ENCODE data around the gene ICAM1. TPM values are rescaled to one million over a fixed set of nuclear protein-coding genes. Genes with fewer than 3 reads are reported as not detected.

Gene ICAM1
- total and polyA plus RNA-seq, 2 donors from 2014 or later = 16.3 to 50.3 TPM

- intact Hi-C loops (cut with DNase I) = no loop called here
- Histone ChIP-seq H3K27me3 (ENCODE audit: control insufficient read depth, insufficient read depth, low read length) (no peaks in the 10 kb centered on the region), H3K9ac (ENCODE audit: low read length in 3 of 3) (no peak overlapping the region), H3K9me3 (ENCODE audit: control insufficient read depth in 2 of 3, insufficient read depth in 1 of 3, low read length in 3 of 3) (no peaks in the 10 kb centered on the region), H3K27ac (ENCODE audit: low read depth in 2 of 2, low read length in 2 of 2) (no peak overlapping the region), H3K4me3 (ENCODE audit: low read length in 3 of 3) (no peak overlapping the region), H3K4me1 (ENCODE audit: control insufficient read depth in 2 of 3, insufficient read depth in 2 of 3, low read depth in 1 of 3, low read length in 3 of 3) (no peaks in the 10 kb centered on the region), H3K36me3 (ENCODE audit: control insufficient read depth in 2 of 3, insufficient read depth in 3 of 3, low read length in 3 of 3) (peaks cover 6 to 24% (median 13%) of the 10 kb centered on the region in 3 donors)
- no peak for DNase-seq
- TF ChIP-seq CTCF (IDR thresholded peaks at IDR 0.05; ENCODE audit: borderline replicate concordance, extremely low read depth, insufficient read depth) = no peak
- FAIRE-seq = no peak
Measured at GRCh38 chr19:10321874-10322835, 51.2 kb downstream of the ICAM1 start.

GRCh38 chr19:10325732-10326131, 54.8 kb downstream of the ICAM1 start:
- Histone ChIP-seq H3K4me1 (ENCODE audit: control insufficient read depth in 2 of 3, insufficient read depth in 2 of 3, low read depth in 1 of 3, low read length in 3 of 3) (no peaks in the 10 kb centered on the region), H3K9ac (ENCODE audit: low read length in 3 of 3) (no peak overlapping the region), H3K36me3 (ENCODE audit: control insufficient read depth in 2 of 3, insufficient read depth in 3 of 3, low read length in 3 of 3) (peaks cover 8 to 37% (median 20%) of the 10 kb centered on the region in 3 donors), H3K27me3 (ENCODE audit: control insufficient read depth, insufficient read depth, low read length) (no peaks in the 10 kb centered on the region), H3K9me3 (ENCODE audit: control insufficient read depth in 2 of 3, insufficient read depth in 1 of 3, low read length in 3 of 3) (no peaks in the 10 kb centered on the region), H3K27ac (ENCODE audit: low read depth in 2 of 2, low read length in 2 of 2) (no peak overlapping the region), H3K4me3 (ENCODE audit: low read length in 3 of 3) (no peak overlapping the region)
- DNase-seq = no peak
- FAIRE-seq = no peak
- TF ChIP-seq CTCF (IDR thresholded peaks at IDR 0.05; ENCODE audit: borderline replicate concordance, extremely low read depth, insufficient read depth) = no peak
- intact Hi-C loops (cut with DNase I) = no loop called here

- no peak for DNase-seq
- Histone ChIP-seq H3K36me3 (ENCODE audit: control insufficient read depth in 2 of 3, insufficient read depth in 3 of 3, low read length in 3 of 3) (peaks cover 4 to 23% (median 14%) of the 10 kb centered on the region in 3 donors), H3K27me3 (ENCODE audit: control insufficient read depth, insufficient read depth, low read length) (no peaks in the 10 kb centered on the region), H3K27ac (ENCODE audit: low read depth in 2 of 2, low read length in 2 of 2) (no peak overlapping the region), H3K4me3 (ENCODE audit: low read length in 3 of 3) (no peak overlapping the region), H3K4me1 (ENCODE audit: control insufficient read depth in 2 of 3, insufficient read depth in 2 of 3, low read depth in 1 of 3, low read length in 3 of 3) (peaks cover 0 to 8% (median 6%) of the 10 kb centered on the region in 3 donors), H3K9ac (ENCODE audit: low read length in 3 of 3) (no peak overlapping the region), H3K9me3 (ENCODE audit: control insufficient read depth in 2 of 3, insufficient read depth in 1 of 3, low read length in 3 of 3) (no peaks in the 10 kb centered on the region)
- no peak for FAIRE-seq
- TF ChIP-seq CTCF (IDR thresholded peaks at IDR 0.05; ENCODE audit: borderline replicate concordance, extremely low read depth, insufficient read depth) = no peak
- intact Hi-C loops (cut with DNase I) = no loop called here
Measured at GRCh38 chr19:10327793-10328192, 56.9 kb downstream of the ICAM1 start.
